ENCODE measurements around the gene TPRG1. TPM values are rescaled to one million over a fixed set of nuclear protein-coding genes. Genes with fewer than 3 reads are reported as not detected.

The TPRG1 gene
- total and polyA plus RNA-seq, 2 of the 4 experiments (the other 2 are of a cell fraction) = 0.17 TPM; not detected in 1

DNA sequence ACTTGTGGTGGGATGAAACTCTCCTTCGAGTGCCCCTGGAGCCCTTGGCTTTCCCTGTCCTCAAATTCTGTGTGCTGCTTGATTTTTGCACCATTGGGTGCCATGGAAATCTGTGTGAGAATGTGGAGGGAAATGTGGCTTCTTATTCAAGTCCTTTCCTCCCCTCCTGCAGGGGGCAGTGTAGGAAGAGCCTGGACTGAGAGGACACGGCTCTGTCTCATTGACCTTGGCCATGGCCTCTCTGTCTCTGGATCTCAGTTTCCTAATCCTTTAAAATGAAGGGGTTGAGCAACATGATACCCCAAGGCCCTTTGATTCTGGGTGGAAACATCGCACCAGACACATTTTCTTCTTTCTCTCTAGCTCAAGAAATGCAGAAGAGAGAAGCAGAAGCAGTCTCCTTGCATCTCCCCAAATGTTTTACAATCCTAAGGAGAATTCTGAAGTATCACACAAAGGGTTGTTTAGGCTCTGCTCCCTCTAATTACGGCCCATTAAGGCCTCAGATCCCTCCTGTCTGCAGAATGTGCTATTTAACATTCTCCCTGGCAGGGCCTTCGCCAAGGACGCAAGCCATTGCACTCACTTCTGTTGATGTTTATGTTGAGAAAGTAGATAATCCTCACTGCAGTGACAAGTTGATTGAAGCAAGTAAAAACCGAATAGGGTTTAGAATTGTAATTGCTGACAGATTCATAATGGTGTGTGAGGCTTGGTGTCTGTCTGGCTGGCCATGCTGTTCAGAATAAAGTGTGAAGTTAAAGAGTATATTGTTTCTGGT is 169.1 kb downstream of the TPRG1 start:
- Histone ChIP-seq H4K91ac (ENCODE audit: insufficient read depth, low read depth, low read length) (no peak overlapping the region), H3K79me1 (ENCODE audit: low read depth in 1 of 2, low read length in 2 of 2) (no peaks in the 10 kb centered on the region), H2BK15ac (ENCODE audit: low read depth, low read length) (no peak overlapping the region), H3K4me3 (ENCODE audit: insufficient read depth, low read depth, low read length) (no peak overlapping the region), H3K27ac (ENCODE audit: insufficient read depth, low read length) (no peak overlapping the region), H2BK5ac (ENCODE audit: low read depth, low read length, poor library complexity, severe bottlenecking) (no peak overlapping the region), H2BK120ac (ENCODE audit: low read depth, low read length) (no peak overlapping the region), H3K9me3 (ENCODE audit: control insufficient read depth, insufficient read depth, low read length) (no peaks in the 10 kb centered on the region), H3K4ac (ENCODE audit: low read depth, low read length) (no peak overlapping the region), H2BK20ac (ENCODE audit: low read depth, low read length) (no peak overlapping the region), H3K23ac (ENCODE audit: low read depth, low read length) (no peak overlapping the region), H4K5ac (ENCODE audit: low read depth, low read length) (no peak overlapping the region), H3K9me1 (ENCODE audit: insufficient read depth, low read length) (no peaks in the 10 kb centered on the region), H3K4me1 (ENCODE audit: control insufficient read depth, insufficient read depth, low read length) (no peaks in the 10 kb centered on the region), H3K56ac (ENCODE audit: extremely low read depth, insufficient read depth, low read length) (no peak overlapping the region), H3K27me3 (ENCODE audit: control insufficient read depth, insufficient read depth, low read length) (0 out of 2 replicates have a peak, but pooled peaks cover 3% of the 10 kb centered on the region), H2AK9ac (replicated peaks; ENCODE audit: low read depth, low read length, poor library complexity) (no peak overlapping the region), H2AK5ac (ENCODE audit: low read depth, low read length) (no peak overlapping the region), H2AFZ (replicated peaks; ENCODE audit: low read length, poor library complexity) (no peak overlapping the region), H3K4me2 (ENCODE audit: low read depth, low read length) (no peak overlapping the region), H4K8ac (ENCODE audit: low read depth in 2 of 2, low read length in 2 of 2) (no peak overlapping the region), H3K14ac (replicated peaks; ENCODE audit: low read depth, low read length) (no peak overlapping the region), H4K20me1 (ENCODE audit: insufficient read depth, low read length) (no peaks in the 10 kb centered on the region), H3K36me3 (ENCODE audit: control insufficient read depth, insufficient read depth, low read length) (no peaks in the 10 kb centered on the region), H3K18ac (ENCODE audit: low read depth, low read length) (no peak overlapping the region), H3K9ac (ENCODE audit: low read depth, low read length) (no peak overlapping the region)
- CTCF ChIA-PET = no interaction called here
- no TSS peak for BruUV-seq (replicated peaks)
- TF ChIP-seq RAD21 (IDR thresholded peaks at IDR 0.05; ENCODE audit: low read length) = no peak
- TF ChIP-seq MXI1 (IDR thresholded peaks at IDR 0.05; ENCODE audit: borderline replicate concordance, low read depth, low read length) = no peak
- TF ChIP-seq CTCF (conservative IDR thresholded peaks at IDR 0.05; ENCODE audit: low read depth, low read length) = 0 out of 2 replicates have a peak, but pooled peaks have one; percentile 5
- no peak for TF ChIP-seq CEBPB (IDR thresholded peaks at IDR 0.05; ENCODE audit: low read depth, low read length)
- no peak for TF ChIP-seq NFE2L2 (IDR thresholded peaks at IDR 0.05; ENCODE audit: low read depth, low read length)
- no peak for TF ChIP-seq CHD1 (IDR thresholded peaks at IDR 0.05; ENCODE audit: low read depth, low read length)
- in situ Hi-C loops (cut with MboI; ENCODE audit: low sequenced_read_pairs) (no loop called here), intact Hi-C loops (cut with micrococcal nuclease) (loop anchor here (10.0 kb wide), 1 partner anchor 76 kb away; no protein-coding TSS in a partner anchor), dilution Hi-C loops (cut with HindIII; ENCODE audit: low sequenced_read_pairs, unreplicated experiment) (no loop called here)
- POLR2A ChIA-PET (ENCODE audit: unreplicated experiment) = no interaction called here
- DNase-seq (no peak), ATAC-seq (ENCODE audit: low read depth) (no peak)
- no CpG with 5 or more reads among the region's 7 CpGs for WGBS, 2 experiments (ENCODE audit: extremely low coverage in 2 of 2, insufficient read length in 1 of 2)
